ENCODE data around the gene DOC2A.
A peak's percentile ranks its signal among the peaks of the same experiment; 100 is the strongest.

The DOC2A gene

GRCh38 chr16:29978564-29979270, 32.1 kb downstream of the DOC2A start:
- H3K4me1 ChIP-seq (ENCODE audit: control insufficient read depth, insufficient read depth, low read depth, low read length): peaks cover 15% of the 10 kb centered on the region
- no peak overlapping the region for H2AK5ac ChIP-seq (ENCODE audit: low read length, severe bottlenecking)
- H2AFZ ChIP-seq (ENCODE audit: low read depth, low read length): no peak overlapping the region
- no peak overlapping the region for H3K14ac ChIP-seq (ENCODE audit: low read length in 2 of 2)
- no peaks in the 10 kb centered on the region for H3K27me3 ChIP-seq (ENCODE audit: control insufficient read depth in 1 of 2, insufficient read depth in 1 of 2, low read length in 2 of 2)
- H3K27ac ChIP-seq (ENCODE audit: low read length, poor library complexity, severe bottlenecking): no peak overlapping the region
- no peak overlapping the region for H2BK120ac ChIP-seq (ENCODE audit: low read depth, low read length)
- H3K18ac ChIP-seq (ENCODE audit: low read depth in 1 of 2, low read length in 2 of 2): no peak overlapping the region
- no peak overlapping the region for H3K23ac ChIP-seq (ENCODE audit: low read length in 2 of 2)
- no peak overlapping the region for H3K9ac ChIP-seq (ENCODE audit: low read length)
- H4K91ac ChIP-seq (ENCODE audit: low read length): no peak overlapping the region
- no peak overlapping the region for H2BK15ac ChIP-seq (ENCODE audit: low read depth, poor library complexity, severe bottlenecking)
- peaks cover 60 to 64% of the 10 kb centered on the region in 2 experiments for H3K36me3 ChIP-seq (ENCODE audit: control insufficient read depth in 1 of 2, insufficient read depth in 2 of 2, low read depth in 1 of 2, low read length in 2 of 2)
- H3K4me2 ChIP-seq (ENCODE audit: low read length, poor library complexity, severe bottlenecking): no peak overlapping the region
- H4K8ac ChIP-seq (ENCODE audit: low read length): no peak overlapping the region
- no peak overlapping the region for H3K4ac ChIP-seq (ENCODE audit: low read depth in 1 of 2, low read length in 2 of 2)
- H2BK5ac ChIP-seq (ENCODE audit: low read depth, low read length, poor library complexity, severe bottlenecking): no peak overlapping the region
- DNase-seq: no peak
- H3K79me1 ChIP-seq (replicated peaks; ENCODE audit: low read length, poor library complexity, severe bottlenecking): peaks cover 36% of the 10 kb centered on the region
- H3K4me3 ChIP-seq (ENCODE audit: insufficient read depth in 1 of 2, low read depth in 1 of 2, low read length in 2 of 2): no peak overlapping the region
- no peak overlapping the region for H2BK12ac ChIP-seq (ENCODE audit: low read length in 2 of 2)
- 99% methylated on average over 9 of the region's 9 CpGs for WGBS
- no peaks in the 10 kb centered on the region for H3K9me3 ChIP-seq (ENCODE audit: control insufficient read depth, low read length)

GRCh38 chr16:29978081-29978480, 32.7 kb downstream of the DOC2A start:
- Histone ChIP-seq H3K14ac (ENCODE audit: low read length in 2 of 2) (no peak overlapping the region), H2AFZ (ENCODE audit: low read depth, low read length) (no peak overlapping the region), H3K4me1 (ENCODE audit: control insufficient read depth, insufficient read depth, low read depth, low read length) (peaks cover 18% of the 10 kb centered on the region), H3K79me1 (replicated peaks; ENCODE audit: low read length, poor library complexity, severe bottlenecking) (peaks cover 33% of the 10 kb centered on the region), H3K4ac (ENCODE audit: low read depth in 1 of 2, low read length in 2 of 2) (no peak overlapping the region), H3K36me3 (ENCODE audit: control insufficient read depth in 1 of 2, insufficient read depth in 2 of 2, low read depth in 1 of 2, low read length in 2 of 2) (peaks cover 54 to 59% of the 10 kb centered on the region in 2 experiments), H3K9me3 (ENCODE audit: control insufficient read depth, low read length) (no peaks in the 10 kb centered on the region), H2BK15ac (ENCODE audit: low read depth, poor library complexity, severe bottlenecking) (no peak overlapping the region), H2BK12ac (ENCODE audit: low read length in 2 of 2) (no peak overlapping the region), H3K23ac (ENCODE audit: low read length in 2 of 2) (no peak overlapping the region), H3K4me2 (ENCODE audit: low read length, poor library complexity, severe bottlenecking) (no peak overlapping the region), H4K8ac (ENCODE audit: low read length) (no peak overlapping the region), H2BK5ac (ENCODE audit: low read depth, low read length, poor library complexity, severe bottlenecking) (no peak overlapping the region), H2BK120ac (ENCODE audit: low read depth, low read length) (no peak overlapping the region), H3K27me3 (ENCODE audit: control insufficient read depth in 1 of 2, insufficient read depth in 1 of 2, low read length in 2 of 2) (no peaks in the 10 kb centered on the region), H3K27ac (ENCODE audit: low read length, poor library complexity, severe bottlenecking) (no peak overlapping the region), H3K4me3 (ENCODE audit: insufficient read depth in 1 of 2, low read depth in 1 of 2, low read length in 2 of 2) (no peak overlapping the region), H3K9ac (ENCODE audit: low read length) (no peak overlapping the region), H4K91ac (ENCODE audit: low read length) (no peak overlapping the region), H3K18ac (ENCODE audit: low read depth in 1 of 2, low read length in 2 of 2) (no peak overlapping the region), H2AK5ac (ENCODE audit: low read length, severe bottlenecking) (no peak overlapping the region)
- WGBS: 98% methylated on average over 9 of the region's 9 CpGs
- no peak for DNase-seq

GRCh38 chr16:29977063-29977825, 33.6 kb downstream of the DOC2A start:
- no peak for DNase-seq
- H3K4me3 ChIP-seq (ENCODE audit: insufficient read depth in 1 of 2, low read depth in 1 of 2, low read length in 2 of 2): no peak overlapping the region
- H3K14ac ChIP-seq (ENCODE audit: low read length in 2 of 2): no peak overlapping the region
- H2AK5ac ChIP-seq (ENCODE audit: low read length, severe bottlenecking): no peak overlapping the region
- H3K18ac ChIP-seq (ENCODE audit: low read depth in 1 of 2, low read length in 2 of 2): no peak overlapping the region
- no peaks in the 10 kb centered on the region for H3K9me3 ChIP-seq (ENCODE audit: control insufficient read depth, low read length)
- H2BK15ac ChIP-seq (ENCODE audit: low read depth, poor library complexity, severe bottlenecking): no peak overlapping the region
- peak overlapping the region; percentile 97 for H3K9ac ChIP-seq (ENCODE audit: low read length)
- H2AFZ ChIP-seq (ENCODE audit: low read depth, low read length): no peak overlapping the region
- H2BK120ac ChIP-seq (ENCODE audit: low read depth, low read length): no peak overlapping the region
- H2BK12ac ChIP-seq (ENCODE audit: low read length in 2 of 2): no peak overlapping the region
- no peaks in the 10 kb centered on the region for H3K27me3 ChIP-seq (ENCODE audit: control insufficient read depth in 1 of 2, insufficient read depth in 1 of 2, low read length in 2 of 2)
- no peak overlapping the region for H3K23ac ChIP-seq (ENCODE audit: low read length in 2 of 2)
- no peak overlapping the region for H3K27ac ChIP-seq (ENCODE audit: low read length, poor library complexity, severe bottlenecking)
- peaks cover 49 to 59% of the 10 kb centered on the region in 2 experiments for H3K36me3 ChIP-seq (ENCODE audit: control insufficient read depth in 1 of 2, insufficient read depth in 2 of 2, low read depth in 1 of 2, low read length in 2 of 2)
- peaks cover 36% of the 10 kb centered on the region for H3K79me1 ChIP-seq (replicated peaks; ENCODE audit: low read length, poor library complexity, severe bottlenecking)
- 89% methylated on average over 9 of the region's 9 CpGs for WGBS
- H4K8ac ChIP-seq (ENCODE audit: low read length): no peak overlapping the region
- peaks cover 18% of the 10 kb centered on the region for H3K4me1 ChIP-seq (ENCODE audit: control insufficient read depth, insufficient read depth, low read depth, low read length)
- H3K4me2 ChIP-seq (ENCODE audit: low read length, poor library complexity, severe bottlenecking): peak overlapping the region; percentile 31
- no peak overlapping the region for H2BK5ac ChIP-seq (ENCODE audit: low read depth, low read length, poor library complexity, severe bottlenecking)
- H4K91ac ChIP-seq (ENCODE audit: low read length): no peak overlapping the region
- H3K4ac ChIP-seq (ENCODE audit: low read depth in 1 of 2, low read length in 2 of 2): no peak overlapping the region

- H2AFZ ChIP-seq (ENCODE audit: low read depth, low read length): no peak overlapping the region
- no peak overlapping the region for H2BK5ac ChIP-seq (ENCODE audit: low read depth, low read length, poor library complexity, severe bottlenecking)
- H3K14ac ChIP-seq (ENCODE audit: low read length in 2 of 2): no peak overlapping the region
- H2BK12ac ChIP-seq (ENCODE audit: low read length in 2 of 2): no peak overlapping the region
- 63% methylated on average over 5 of the region's 6 CpGs for WGBS
- H2AK5ac ChIP-seq (ENCODE audit: low read length, severe bottlenecking): no peak overlapping the region
- DNase-seq: no peak
- H3K9ac ChIP-seq (ENCODE audit: low read length): peak overlapping the region; percentile 97
- peaks cover 18% of the 10 kb centered on the region for H3K4me1 ChIP-seq (ENCODE audit: control insufficient read depth, insufficient read depth, low read depth, low read length)
- H2BK120ac ChIP-seq (ENCODE audit: low read depth, low read length): no peak overlapping the region
- no peak overlapping the region for H4K91ac ChIP-seq (ENCODE audit: low read length)
- H3K9me3 ChIP-seq (ENCODE audit: control insufficient read depth, low read length): no peaks in the 10 kb centered on the region
- H4K8ac ChIP-seq (ENCODE audit: low read length): no peak overlapping the region
- no peaks in the 10 kb centered on the region for H3K27me3 ChIP-seq (ENCODE audit: control insufficient read depth in 1 of 2, insufficient read depth in 1 of 2, low read length in 2 of 2)
- peaks cover 43 to 57% of the 10 kb centered on the region in 2 experiments for H3K36me3 ChIP-seq (ENCODE audit: control insufficient read depth in 1 of 2, insufficient read depth in 2 of 2, low read depth in 1 of 2, low read length in 2 of 2)
- H3K4ac ChIP-seq (ENCODE audit: low read depth in 1 of 2, low read length in 2 of 2): no peak overlapping the region
- peak overlapping the region; percentile 80 for H3K4me2 ChIP-seq (ENCODE audit: low read length, poor library complexity, severe bottlenecking)
- peaks cover 29% of the 10 kb centered on the region for H3K79me1 ChIP-seq (replicated peaks; ENCODE audit: low read length, poor library complexity, severe bottlenecking)
- H3K27ac ChIP-seq (ENCODE audit: low read length, poor library complexity, severe bottlenecking): no peak overlapping the region
- H3K4me3 ChIP-seq (ENCODE audit: insufficient read depth in 1 of 2, low read depth in 1 of 2, low read length in 2 of 2): peak overlapping the region; percentile 26 to 98
- H2BK15ac ChIP-seq (ENCODE audit: low read depth, poor library complexity, severe bottlenecking): no peak overlapping the region
- H3K18ac ChIP-seq (ENCODE audit: low read depth in 1 of 2, low read length in 2 of 2): no peak overlapping the region
- peak overlapping the region in 1 of 2 experiments; percentile 2 for H3K23ac ChIP-seq (ENCODE audit: low read length in 2 of 2)
Measured at GRCh38 chr16:29975811-29976511, 34.9 kb downstream of the DOC2A start.

Data from mesenchymal stem cell (in vitro differentiated cells and primary cell).